Sigmoid colon (tissue), 7 donors: ENCODE results near the gene PCDH10. TPM values are rescaled to one million over a fixed set of nuclear protein-coding genes. Genes with fewer than 3 reads are reported as not detected.

Source experiments
- DNase-seq: peaks from one replicate; pipeline ENCODE4 v3.0.0-alpha.2; 2019
- H3K27ac ChIP-seq, 4 donors: fragments of 200-600 bp; sonication (generic); one replicate each; pipeline ENCODE4 v1.5.1; 2016 to 2019; ENCODE audit warnings: mild to moderate bottlenecking in 1 of 4
- H3K27me3 ChIP-seq, 3 donors: fragments of 200-600 bp; sonication (generic); one replicate each; pipeline ENCODE4 v1.5.1; 2019; ENCODE audit warnings: mild to moderate bottlenecking in 1 of 3
- H3K36me3 ChIP-seq, 4 donors: fragments of 200-600 bp; sonication (generic); one replicate each; pipeline ENCODE4 v1.5.1; 2016 to 2019
- H3K4me1 ChIP-seq, 4 donors: fragments of 200-600 bp; sonication (generic); one replicate each; pipeline ENCODE4 v1.5.1; 2017 to 2019
- H3K4me3 ChIP-seq, 4 donors: fragments of 200-600 bp; sonication (generic); one replicate each; pipeline ENCODE4 v1.5.1; 2017 to 2019; ENCODE audit warnings: mild to moderate bottlenecking in 2 of 4, moderate library complexity in 1 of 4
- H3K9me3 ChIP-seq, 4 donors: fragments of 200-600 bp in 3 of 4; sonication (generic) in 3 of 4; one replicate each; pipeline versions ENCODE4 v1.5.1 to v1.6.1; 2013 to 2019
- EP300 ChIP-seq, 4 donors: sonication (generic); formaldehyde crosslinking; IDR thresholded peaks; one replicate each; pipeline ENCODE4 v1.6.1; 2017; ENCODE audit warnings: antibody characterized with exemption in 4 of 4
- POLR2A ChIP-seq, 2 donors: fragments of 450-650 bp; IDR thresholded peaks; one replicate each; pipeline ENCODE4 v1.6.1; 2016; ENCODE audit warnings: antibody characterized with exemption in 2 of 2, mild to moderate bottlenecking in 2 of 2, moderate library complexity in 2 of 2
- POLR2AphosphoS5 ChIP-seq, 4 donors: sonication (generic); formaldehyde crosslinking; IDR thresholded peaks; one replicate each; pipeline ENCODE4 v1.6.1; 2017; ENCODE audit warnings: antibody characterized with exemption in 4 of 4
- WGBS, 2 donors: extraction: QIAGEN DNeasy Blood & Tissue Kit; methylation state at CpG; one replicate each; pipeline ENCODE4 v1.1.7; 2013; 5-methylcytosine and 5-hydroxymethylcytosine counted together
- intact Hi-C: fragments of 100-400 bp; cut with DNase I; formaldehyde crosslinking; loops from one replicate; pipeline ENCODE4 v1.15.1; 2023
- polyA plus RNA-seq, 3 donors: library from polyadenylated mRNA; stranded (reverse); fragments of 200-250 nt; gene quantifications; one replicate each; pipeline ENCODE4 v1.2.3, GENCODE V29; 2013
- total RNA-seq, 4 donors: library from RNA; depleted of rRNA; stranded (reverse); fragments of >200 nt; gene quantifications; one replicate each; pipeline ENCODE4 v1.1.0, GENCODE V29; 2016
- TF ChIP-seq, protein P1 (sequence below), 4 experiments: fragments of 450-650 bp in 3 of 4; fragments of 200-600 bp in 1 of 4; IDR thresholded peaks; one replicate each; pipeline ENCODE4 v1.5.1; 2016 to 2019; ENCODE audit warnings: antibody characterized with exemption in 4 of 4, mild to moderate bottlenecking in 3 of 4, moderate library complexity in 2 of 4
- donor health status: healthy with polysubstance abuse.
- donor health status: Bipolar disorder and iron deficiency.
- donor health status: healthy.

PCDH10 gene
- total and polyA plus RNA-seq, 7 donors: under 0.01 to 1.9 (median 0.79) TPM; not detected in 1

DNA sequence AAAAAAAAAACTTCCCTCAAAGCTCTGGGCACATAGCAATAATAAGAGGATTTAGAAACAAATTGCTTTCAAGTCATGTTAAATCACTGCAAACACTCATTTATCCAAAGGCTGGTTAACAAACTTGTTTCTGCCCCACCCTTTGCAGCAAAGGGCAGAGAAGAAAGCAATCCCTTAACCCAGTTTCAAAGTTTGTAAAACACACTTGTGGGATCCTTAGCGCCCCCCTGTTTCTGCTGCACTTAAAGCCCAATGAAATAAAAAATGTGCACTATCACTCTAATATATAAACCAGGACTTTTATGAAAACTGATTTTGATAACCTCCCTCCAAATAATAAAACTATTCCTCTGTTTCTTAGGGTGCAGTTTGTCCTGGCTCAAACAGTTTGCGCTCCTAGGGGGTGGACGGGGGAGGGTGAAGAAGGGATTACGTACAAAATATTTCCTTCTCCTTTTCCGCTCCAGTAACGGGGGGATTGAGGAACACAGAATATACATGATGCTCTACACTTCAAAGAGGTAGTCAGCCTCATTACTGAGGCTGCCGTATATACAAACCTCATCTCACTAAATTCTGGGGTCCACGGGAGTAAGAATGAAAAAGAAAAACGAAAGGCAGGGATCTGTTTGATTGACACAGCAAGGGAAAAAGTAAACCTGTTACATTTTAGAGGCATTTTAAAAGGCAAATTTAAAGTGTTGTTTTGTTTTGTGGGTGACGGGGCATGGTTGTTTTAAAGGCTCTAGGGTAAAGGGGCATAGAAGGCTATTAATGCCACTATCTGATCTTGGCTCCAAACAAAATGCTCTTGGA, 3.1 kb upstream of the PCDH10 start:
- Histone ChIP-seq H3K9me3 (no peaks in the 10 kb centered on the region), H3K4me1 (peaks cover 0 to 50% (median 39%) of the 10 kb centered on the region in 4 donors), H3K27ac (no peak overlapping the region), H3K27me3 (peaks cover 6 to 17% (median 8%) of the 10 kb centered on the region in 3 donors), H3K4me3 (peak overlapping the region in 3 of 4 donors; percentile 7 to 55 (median 44)), H3K36me3 (no peaks in the 10 kb centered on the region)
- no peak for DNase-seq
- intact Hi-C loops: loop anchor here (10.0 kb wide), 1 partner anchor 339 kb away; no protein-coding TSS in a partner anchor
- TF ChIP-seq POLR2A (IDR thresholded peaks at IDR 0.05): no peak
- TF ChIP-seq EP300 (IDR thresholded peaks at IDR 0.05): no peak
- no peak for TF ChIP-seq POLR2AphosphoS5 (IDR thresholded peaks at IDR 0.05)
- TF ChIP-seq, protein P1, sequence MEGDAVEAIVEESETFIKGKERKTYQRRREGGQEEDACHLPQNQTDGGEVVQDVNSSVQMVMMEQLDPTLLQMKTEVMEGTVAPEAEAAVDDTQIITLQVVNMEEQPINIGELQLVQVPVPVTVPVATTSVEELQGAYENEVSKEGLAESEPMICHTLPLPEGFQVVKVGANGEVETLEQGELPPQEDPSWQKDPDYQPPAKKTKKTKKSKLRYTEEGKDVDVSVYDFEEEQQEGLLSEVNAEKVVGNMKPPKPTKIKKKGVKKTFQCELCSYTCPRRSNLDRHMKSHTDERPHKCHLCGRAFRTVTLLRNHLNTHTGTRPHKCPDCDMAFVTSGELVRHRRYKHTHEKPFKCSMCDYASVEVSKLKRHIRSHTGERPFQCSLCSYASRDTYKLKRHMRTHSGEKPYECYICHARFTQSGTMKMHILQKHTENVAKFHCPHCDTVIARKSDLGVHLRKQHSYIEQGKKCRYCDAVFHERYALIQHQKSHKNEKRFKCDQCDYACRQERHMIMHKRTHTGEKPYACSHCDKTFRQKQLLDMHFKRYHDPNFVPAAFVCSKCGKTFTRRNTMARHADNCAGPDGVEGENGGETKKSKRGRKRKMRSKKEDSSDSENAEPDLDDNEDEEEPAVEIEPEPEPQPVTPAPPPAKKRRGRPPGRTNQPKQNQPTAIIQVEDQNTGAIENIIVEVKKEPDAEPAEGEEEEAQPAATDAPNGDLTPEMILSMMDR (IDR thresholded peaks at IDR 0.05): no peak
- 7 to 10% methylated on average over 10 of the region's 10 CpGs for WGBS, 2 donors

DNA sequence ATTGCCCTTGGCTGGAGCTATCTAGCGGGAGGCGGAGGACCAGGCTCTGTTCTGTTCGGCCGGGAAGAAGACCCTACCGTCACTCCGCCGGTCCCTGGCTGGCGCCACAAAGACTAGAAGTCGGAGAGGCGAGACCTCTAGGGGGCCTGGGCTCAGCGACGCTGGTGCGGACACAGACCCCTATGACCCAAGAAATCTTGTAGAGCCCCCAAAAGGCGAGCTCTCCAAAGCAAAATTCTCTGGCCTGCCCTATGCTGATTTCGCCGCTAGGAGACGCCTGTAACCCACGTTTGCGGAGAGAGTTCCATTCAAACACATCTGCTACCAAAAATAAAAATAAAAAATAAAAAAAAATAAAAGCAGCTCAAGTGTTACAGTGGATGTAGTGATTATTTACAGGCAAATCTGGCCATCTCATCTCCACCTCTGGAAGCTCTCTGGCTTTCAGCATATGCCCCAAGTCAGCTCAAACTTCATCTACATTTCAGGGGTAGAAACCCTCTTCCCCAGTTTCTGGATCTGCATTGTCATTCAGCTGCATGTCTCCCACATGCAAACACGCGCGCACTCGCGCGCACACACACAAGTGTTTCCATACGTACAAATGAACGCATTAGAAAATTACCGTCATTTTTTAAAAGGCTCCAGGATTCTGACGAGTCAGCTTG, 2.4 kb upstream of the PCDH10 start:
- H3K9me3 ChIP-seq: no peaks in the 10 kb centered on the region
- H3K36me3 ChIP-seq: no peaks in the 10 kb centered on the region
- peak; percentile 62 for DNase-seq
- no peak overlapping the region for H3K27ac ChIP-seq
- peaks cover 13 to 24% (median 15%) of the 10 kb centered on the region in 3 donors for H3K27me3 ChIP-seq
- intact Hi-C loops: loop anchor here (10.0 kb wide), 1 partner anchor 338 kb away; no protein-coding TSS in a partner anchor
- peak overlapping the region in 3 of 4 donors; percentile 44 to 55 (median 44) for H3K4me3 ChIP-seq
- H3K4me1 ChIP-seq: peaks cover 0 to 57% (median 47%) of the 10 kb centered on the region in 4 donors
- TF ChIP-seq, protein P1 (IDR thresholded peaks at IDR 0.05): peak; percentile 58 to 92 (median 76)
- TF ChIP-seq EP300 (IDR thresholded peaks at IDR 0.05): no peak
- 1 to 4% methylated on average over 29 of the region's 29 CpGs for WGBS, 2 donors

DNA sequence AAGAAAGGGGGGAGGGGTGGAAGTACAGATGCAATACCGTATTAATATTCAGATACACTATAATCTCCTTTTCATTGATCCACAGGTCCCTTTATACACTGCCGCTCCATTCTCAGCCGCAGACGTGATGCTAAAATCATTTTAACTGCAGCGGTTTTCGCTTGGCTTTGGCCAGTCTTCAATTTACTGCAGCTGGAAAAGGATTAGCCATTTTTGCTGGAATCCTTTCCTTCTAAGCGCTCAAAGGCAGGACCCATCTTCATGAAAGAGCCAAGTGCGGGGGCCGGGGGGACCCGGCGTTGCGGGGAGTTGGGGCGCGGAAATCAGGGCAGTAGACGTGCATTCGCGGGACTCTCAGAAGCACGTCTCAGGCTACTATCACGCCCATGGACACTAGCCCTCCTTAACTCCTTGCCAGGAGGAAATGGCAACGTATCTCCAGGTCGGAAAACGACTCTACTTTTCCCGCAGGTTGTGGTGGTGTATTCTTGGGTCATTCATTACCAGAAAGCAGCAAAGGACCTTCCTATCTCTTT, 1.7 kb upstream of the PCDH10 start:
- H3K27ac ChIP-seq: no peak overlapping the region
- 3 to 6% methylated on average over 23 of the region's 23 CpGs for WGBS, 2 donors
- DNase-seq: no peak

More for the DNA sequence above, 1.7 kb upstream of the PCDH10 start:
- peak overlapping the region; percentile 2 to 55 (median 44) for H3K4me3 ChIP-seq
- peaks cover 16 to 31% (median 21%) of the 10 kb centered on the region in 3 donors for H3K27me3 ChIP-seq
- intact Hi-C loops: loop anchor here (10.0 kb wide), 1 partner anchor 337 kb away; no protein-coding TSS in a partner anchor
- H3K36me3 ChIP-seq: no peaks in the 10 kb centered on the region
- TF ChIP-seq POLR2A (IDR thresholded peaks at IDR 0.05) (no peak), EP300 (IDR thresholded peaks at IDR 0.05) (no peak), POLR2AphosphoS5 (IDR thresholded peaks at IDR 0.05) (no peak)
- TF ChIP-seq, protein P1 (IDR thresholded peaks at IDR 0.05): no peak
- H3K4me1 ChIP-seq: peaks cover 0 to 63% (median 53%) of the 10 kb centered on the region in 4 donors
- H3K9me3 ChIP-seq: no peaks in the 10 kb centered on the region
